LNCaP clone FGC (cell line): Measurements from ENCODE around the gene RFC1.
"Not testable (repeated sequence)": the region's sequence is repeated elsewhere in the genome, so short reads cannot be mapped to it uniquely, and the experiment has no call there.

Experiments used
- DNase-seq: peaks from one replicate; pipeline ENCODE4 v3.0.0-alpha.2; 2011; ENCODE audit warnings: low read depth
- H3K4me3 ChIP-seq: 2 replicates; pipeline ENCODE4 v1.5.1; 2011; ENCODE audit warnings: mild to moderate bottlenecking, low read depth, low read length, control low read depth
- TF ChIP-seq, protein P1 (sequence below): IDR thresholded peaks from 2 replicates; pipeline ENCODE4 v1.5.1; 2012; ENCODE audit warnings: mild to moderate bottlenecking; ENCODE audit not compliant: control insufficient read depth, insufficient read depth; ENCODE audit errors: extremely low read depth

RFC1 gene, protein sequence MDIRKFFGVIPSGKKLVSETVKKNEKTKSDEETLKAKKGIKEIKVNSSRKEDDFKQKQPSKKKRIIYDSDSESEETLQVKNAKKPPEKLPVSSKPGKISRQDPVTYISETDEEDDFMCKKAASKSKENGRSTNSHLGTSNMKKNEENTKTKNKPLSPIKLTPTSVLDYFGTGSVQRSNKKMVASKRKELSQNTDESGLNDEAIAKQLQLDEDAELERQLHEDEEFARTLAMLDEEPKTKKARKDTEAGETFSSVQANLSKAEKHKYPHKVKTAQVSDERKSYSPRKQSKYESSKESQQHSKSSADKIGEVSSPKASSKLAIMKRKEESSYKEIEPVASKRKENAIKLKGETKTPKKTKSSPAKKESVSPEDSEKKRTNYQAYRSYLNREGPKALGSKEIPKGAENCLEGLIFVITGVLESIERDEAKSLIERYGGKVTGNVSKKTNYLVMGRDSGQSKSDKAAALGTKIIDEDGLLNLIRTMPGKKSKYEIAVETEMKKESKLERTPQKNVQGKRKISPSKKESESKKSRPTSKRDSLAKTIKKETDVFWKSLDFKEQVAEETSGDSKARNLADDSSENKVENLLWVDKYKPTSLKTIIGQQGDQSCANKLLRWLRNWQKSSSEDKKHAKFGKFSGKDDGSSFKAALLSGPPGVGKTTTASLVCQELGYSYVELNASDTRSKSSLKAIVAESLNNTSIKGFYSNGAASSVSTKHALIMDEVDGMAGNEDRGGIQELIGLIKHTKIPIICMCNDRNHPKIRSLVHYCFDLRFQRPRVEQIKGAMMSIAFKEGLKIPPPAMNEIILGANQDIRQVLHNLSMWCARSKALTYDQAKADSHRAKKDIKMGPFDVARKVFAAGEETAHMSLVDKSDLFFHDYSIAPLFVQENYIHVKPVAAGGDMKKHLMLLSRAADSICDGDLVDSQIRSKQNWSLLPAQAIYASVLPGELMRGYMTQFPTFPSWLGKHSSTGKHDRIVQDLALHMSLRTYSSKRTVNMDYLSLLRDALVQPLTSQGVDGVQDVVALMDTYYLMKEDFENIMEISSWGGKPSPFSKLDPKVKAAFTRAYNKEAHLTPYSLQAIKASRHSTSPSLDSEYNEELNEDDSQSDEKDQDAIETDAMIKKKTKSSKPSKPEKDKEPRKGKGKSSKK

DNA sequence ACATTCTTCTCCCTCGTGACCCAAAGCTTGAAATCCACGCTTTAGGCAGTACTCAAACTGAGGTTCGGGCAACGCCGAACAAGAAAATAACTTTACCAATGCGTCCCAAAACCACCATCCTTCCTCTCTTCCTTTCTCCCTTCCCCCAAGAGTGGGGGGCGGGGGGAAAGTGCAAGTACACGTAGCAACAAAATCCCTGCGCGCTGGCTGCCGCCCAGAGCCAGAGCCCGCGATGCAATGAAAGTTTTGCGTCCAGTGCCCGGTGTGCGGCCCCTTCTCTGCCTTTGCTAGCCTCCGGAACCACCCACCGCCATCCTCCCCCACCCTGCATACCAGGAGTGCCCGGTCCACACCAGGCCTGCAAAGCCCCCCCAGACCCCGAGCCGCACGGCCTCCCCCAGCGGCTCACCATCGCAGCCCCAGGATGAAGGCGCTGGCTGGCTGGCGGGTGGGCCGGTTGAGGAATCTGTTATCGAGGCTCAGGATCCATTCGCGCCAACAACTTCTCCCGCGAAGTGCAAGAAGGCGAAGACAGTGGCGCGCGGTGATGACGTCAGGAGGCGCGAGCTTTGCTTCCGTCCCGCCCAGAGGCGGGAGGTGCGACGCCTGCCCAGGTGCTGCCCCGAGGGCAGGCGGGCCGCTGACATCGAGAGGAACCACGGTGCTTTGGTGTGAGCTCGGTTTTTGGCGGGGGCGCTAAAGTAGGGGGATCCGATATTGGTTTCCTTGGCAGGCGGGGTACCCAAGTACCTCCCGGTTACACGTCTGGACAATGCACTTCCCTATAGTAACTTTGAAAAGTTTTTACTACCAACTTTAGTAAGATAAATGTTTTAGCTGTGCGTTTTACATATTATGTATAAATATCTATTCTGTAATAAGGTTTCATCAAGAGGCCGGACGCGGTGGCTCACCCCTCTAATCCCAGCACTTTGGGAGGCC, at the start of gene RFC1:
RFC1 (minus strand) TSS at position 533 of the 942 bp plus-strand sequence; CDS start at position 412, 121 bp downstream.
- peak within 1 kb of the TSS; percentile 100 for H3K4me3 ChIP-seq
- DNase-seq, result peak; percentile 84
- TF ChIP-seq, protein P1, sequence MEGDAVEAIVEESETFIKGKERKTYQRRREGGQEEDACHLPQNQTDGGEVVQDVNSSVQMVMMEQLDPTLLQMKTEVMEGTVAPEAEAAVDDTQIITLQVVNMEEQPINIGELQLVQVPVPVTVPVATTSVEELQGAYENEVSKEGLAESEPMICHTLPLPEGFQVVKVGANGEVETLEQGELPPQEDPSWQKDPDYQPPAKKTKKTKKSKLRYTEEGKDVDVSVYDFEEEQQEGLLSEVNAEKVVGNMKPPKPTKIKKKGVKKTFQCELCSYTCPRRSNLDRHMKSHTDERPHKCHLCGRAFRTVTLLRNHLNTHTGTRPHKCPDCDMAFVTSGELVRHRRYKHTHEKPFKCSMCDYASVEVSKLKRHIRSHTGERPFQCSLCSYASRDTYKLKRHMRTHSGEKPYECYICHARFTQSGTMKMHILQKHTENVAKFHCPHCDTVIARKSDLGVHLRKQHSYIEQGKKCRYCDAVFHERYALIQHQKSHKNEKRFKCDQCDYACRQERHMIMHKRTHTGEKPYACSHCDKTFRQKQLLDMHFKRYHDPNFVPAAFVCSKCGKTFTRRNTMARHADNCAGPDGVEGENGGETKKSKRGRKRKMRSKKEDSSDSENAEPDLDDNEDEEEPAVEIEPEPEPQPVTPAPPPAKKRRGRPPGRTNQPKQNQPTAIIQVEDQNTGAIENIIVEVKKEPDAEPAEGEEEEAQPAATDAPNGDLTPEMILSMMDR, result no peak

DNA sequence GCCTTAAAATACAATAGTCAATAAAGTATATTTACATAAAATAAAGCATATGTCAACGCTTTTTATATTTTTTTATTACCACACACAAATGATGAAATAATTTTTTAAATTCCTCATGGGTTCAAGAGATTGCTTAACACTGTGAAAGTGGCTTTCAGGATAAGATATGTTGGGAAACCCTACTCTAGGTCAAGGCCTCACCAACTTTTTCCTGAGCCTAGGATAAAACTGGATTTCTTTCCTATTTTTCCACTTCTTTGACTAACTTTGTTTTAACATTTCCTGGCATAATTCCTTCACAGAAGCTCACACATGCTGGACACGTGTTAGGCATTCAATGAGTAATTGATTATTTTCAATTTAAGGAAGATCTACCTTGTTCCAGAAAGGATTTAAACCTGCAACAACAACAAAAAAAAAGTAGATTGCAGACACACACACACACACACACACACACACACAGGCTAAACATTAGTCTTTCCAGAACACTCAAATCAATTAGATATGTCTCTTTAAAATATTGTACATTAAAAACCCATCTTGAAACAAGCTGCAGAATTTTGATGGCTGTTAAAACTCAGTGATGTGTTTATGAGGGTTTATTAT, 49.6 kb upstream of the RFC1 start:
- TF ChIP-seq, protein P1, result no peak
- H3K4me3 ChIP-seq, result no peak overlapping the region
- no peak for DNase-seq

DNA sequence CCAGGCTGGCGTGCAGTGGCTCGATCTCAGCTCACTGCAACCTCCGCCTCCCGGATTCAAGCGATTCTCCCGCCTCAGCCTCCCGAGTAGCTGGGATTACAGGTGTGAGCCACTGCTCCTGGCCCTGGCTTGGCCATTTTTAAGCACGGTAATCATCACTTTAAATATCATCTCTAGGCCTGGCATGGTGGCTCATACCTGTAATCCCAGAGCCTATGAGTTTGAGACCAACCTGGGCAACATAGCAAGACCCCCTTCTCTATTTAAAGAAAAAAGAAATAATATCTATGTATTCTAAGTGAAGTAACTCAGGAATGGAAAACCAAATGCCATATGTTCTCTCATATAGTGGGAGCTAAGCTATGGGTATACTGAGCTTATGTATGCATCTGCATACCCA, 45.4 kb upstream of the RFC1 start:
- DNase-seq, H3K4me3 ChIP-seq: not testable (repeated sequence)

DNA sequence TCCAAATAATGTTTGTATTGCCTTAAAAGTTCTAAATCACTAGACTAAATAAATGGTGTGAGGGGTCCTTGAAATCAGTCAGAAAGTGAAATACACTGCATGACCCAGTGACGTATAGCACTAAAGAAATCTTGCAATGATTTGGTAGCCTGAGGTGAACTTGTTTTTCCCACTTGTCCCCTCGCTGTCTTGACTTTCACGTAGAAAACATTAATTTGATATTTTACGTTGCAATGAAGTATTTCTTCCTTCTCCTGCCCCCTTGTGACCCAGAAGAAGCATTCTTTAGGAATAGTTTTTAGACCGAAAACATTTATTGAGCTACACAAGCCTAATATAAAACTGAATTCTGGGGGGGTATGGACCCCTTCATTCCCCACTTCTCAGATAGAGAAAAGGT, 44.3 kb upstream of the RFC1 start:
- DNase-seq, result no peak
- no peak overlapping the region for H3K4me3 ChIP-seq
- TF ChIP-seq, protein P1, result no peak

DNA sequence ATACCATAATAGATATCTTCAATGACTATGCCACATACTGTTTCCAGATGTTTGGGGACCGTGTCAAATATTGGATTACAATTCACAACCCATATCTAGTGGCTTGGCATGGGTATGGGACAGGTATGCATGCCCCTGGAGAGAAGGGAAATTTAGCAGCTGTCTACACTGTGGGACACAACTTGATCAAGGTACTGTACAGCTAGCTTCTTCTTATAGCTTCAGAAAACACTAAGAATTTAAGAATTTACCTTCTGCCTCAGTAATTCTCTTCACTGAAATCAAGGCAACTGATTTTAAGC, 41.4 kb upstream of the RFC1 start:
- TF ChIP-seq, protein P1, result no peak
- DNase-seq, result no peak
- no peak overlapping the region for H3K4me3 ChIP-seq

DNA sequence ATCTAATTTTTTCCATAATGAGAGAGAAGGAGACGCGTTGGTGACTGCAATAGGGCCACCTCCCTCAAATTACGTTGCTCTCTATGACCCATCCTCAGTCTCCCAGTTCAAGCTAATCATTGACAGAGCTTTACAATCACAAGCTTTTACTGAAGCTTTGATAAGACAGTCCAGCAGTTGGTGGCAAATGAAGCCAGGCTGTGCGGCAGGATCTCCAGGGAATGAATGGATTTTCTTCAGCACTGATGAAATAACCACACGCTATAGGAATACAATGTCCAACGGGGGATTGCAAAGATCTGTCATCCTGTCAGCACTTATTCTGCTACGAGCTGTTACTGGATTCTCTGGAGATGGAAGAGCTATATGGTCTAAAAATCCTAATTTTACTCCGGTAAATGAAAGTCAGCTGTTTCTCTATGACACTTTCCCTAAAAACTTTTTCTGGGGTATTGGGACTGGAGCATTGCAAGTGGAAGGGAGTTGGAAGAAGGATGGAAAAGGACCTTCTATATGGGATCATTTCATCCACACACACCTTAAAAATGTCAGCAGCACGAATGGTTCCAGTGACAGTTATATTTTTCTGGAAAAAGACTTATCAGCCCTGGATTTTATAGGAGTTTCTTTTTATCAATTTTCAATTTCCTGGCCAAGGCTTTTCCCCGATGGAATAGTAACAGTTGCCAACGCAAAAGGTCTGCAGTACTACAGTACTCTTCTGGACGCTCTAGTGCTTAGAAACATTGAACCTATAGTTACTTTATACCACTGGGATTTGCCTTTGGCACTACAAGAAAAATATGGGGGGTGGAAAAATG, 40.8 kb upstream of the RFC1 start, which contains the start of gene KLB:
KLB (plus strand) TSS at position 168 of the 821 bp plus-strand sequence; CDS start at position 188, 20 bp downstream.
- H3K4me3 ChIP-seq, result no peak within 1 kb of the TSS
- TF ChIP-seq, protein P1, result no peak
- DNase-seq, result no peak

DNA sequence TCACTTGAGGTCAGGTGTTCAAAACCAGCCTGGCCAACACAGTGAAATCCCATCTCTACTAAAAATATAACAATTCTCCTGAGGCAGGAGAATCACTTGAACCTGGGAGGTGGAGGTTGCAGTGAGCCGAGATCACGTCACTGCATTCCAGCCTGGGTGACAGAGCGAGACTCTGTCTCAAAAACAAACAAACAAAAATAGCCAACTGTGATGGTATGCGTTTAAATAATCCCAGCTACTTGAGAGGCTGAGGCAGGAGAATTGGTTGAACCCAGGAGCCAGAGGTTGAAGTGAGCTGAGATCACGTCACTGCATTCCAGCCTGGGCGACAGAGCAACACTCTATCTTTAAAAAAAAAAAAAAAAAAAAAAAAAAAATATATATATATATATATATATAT, 35.5 kb upstream of the RFC1 start:
- not testable (repeated sequence) for H3K4me3 ChIP-seq, DNase-seq
